PFSK-1 (cell line): ENCODE results near the gene TRIM4.

ENCODE experiments used
- FOXP2 ChIP-seq: optimal IDR thresholded peaks from 2 replicates; pipeline ENCODE3; 2011; ENCODE audit warnings: borderline replicate concordance, control low read depth, inconsistent platforms; ENCODE audit not compliant: insufficient read depth; ENCODE audit errors: extremely low read length, extremely low read depth
- POLR2AphosphoS5 ChIP-seq: IDR thresholded peaks from 2 replicates; pipeline ENCODE4 v1.6.1; 2012; ENCODE audit warnings: low read depth, mild to moderate bottlenecking, control low read depth, low read length, moderate library complexity
- SIN3A ChIP-seq: IDR thresholded peaks from 2 replicates; pipeline ENCODE4 v1.6.1; 2012; ENCODE audit warnings: mild to moderate bottlenecking, low read length, moderate library complexity, borderline replicate concordance; ENCODE audit not compliant: insufficient read depth
- TAF1 ChIP-seq: IDR thresholded peaks from 2 replicates; pipeline ENCODE4 v1.6.1; 2012; ENCODE audit warnings: low read length, control low read depth, borderline replicate concordance; ENCODE audit not compliant: insufficient read depth
- TF ChIP-seq, protein P1 (sequence below), 2 experiments: IDR thresholded peaks; 2 replicates each; pipeline versions ENCODE4 v1.6.1 to v1.8.0; 2011 to 2012; ENCODE audit warnings: low read depth in 2 of 2, low read length in 2 of 2, control low read depth in 1 of 2, inconsistent platforms in 1 of 2, mild to moderate bottlenecking in 1 of 2, moderate library complexity in 1 of 2; ENCODE audit not compliant: insufficient read depth in 1 of 2

The TRIM4 gene

DNA sequence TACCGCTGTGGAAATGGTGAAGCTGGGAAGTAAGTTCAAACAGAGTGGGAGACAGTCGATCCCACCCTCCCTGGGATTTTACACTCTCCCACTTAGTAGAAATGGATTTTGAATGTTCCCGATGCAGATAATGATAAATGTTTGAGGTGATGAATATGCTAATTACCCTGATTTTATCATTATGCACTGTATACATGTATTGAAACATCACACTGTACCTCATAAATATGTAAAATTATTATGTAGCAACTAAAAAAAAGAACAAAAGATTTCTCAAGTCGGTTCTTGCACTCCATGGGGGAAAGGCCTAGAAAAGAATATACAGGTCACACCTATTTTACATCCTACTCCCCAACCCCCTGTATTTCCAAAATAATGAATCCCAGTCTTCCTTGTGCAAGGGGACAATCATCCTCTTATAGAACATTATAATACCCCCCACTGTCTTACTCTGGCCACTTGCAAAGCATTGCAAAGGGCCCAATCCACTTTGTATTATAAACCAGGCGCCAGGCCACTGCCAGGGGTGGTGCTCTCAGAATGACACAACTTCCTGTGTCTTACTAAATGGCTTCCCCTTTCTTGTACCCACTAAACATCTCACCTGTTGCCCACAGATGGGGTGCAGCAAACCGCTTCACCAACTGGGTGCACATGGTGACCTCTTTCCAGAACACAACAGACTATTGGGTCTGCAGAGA lies 21.9 kb downstream of the TRIM4 start:
- TF ChIP-seq POLR2AphosphoS5: no peak
- TF ChIP-seq, protein P1, sequence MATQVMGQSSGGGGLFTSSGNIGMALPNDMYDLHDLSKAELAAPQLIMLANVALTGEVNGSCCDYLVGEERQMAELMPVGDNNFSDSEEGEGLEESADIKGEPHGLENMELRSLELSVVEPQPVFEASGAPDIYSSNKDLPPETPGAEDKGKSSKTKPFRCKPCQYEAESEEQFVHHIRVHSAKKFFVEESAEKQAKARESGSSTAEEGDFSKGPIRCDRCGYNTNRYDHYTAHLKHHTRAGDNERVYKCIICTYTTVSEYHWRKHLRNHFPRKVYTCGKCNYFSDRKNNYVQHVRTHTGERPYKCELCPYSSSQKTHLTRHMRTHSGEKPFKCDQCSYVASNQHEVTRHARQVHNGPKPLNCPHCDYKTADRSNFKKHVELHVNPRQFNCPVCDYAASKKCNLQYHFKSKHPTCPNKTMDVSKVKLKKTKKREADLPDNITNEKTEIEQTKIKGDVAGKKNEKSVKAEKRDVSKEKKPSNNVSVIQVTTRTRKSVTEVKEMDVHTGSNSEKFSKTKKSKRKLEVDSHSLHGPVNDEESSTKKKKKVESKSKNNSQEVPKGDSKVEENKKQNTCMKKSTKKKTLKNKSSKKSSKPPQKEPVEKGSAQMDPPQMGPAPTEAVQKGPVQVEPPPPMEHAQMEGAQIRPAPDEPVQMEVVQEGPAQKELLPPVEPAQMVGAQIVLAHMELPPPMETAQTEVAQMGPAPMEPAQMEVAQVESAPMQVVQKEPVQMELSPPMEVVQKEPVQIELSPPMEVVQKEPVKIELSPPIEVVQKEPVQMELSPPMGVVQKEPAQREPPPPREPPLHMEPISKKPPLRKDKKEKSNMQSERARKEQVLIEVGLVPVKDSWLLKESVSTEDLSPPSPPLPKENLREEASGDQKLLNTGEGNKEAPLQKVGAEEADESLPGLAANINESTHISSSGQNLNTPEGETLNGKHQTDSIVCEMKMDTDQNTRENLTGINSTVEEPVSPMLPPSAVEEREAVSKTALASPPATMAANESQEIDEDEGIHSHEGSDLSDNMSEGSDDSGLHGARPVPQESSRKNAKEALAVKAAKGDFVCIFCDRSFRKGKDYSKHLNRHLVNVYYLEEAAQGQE (IDR thresholded peaks at IDR 0.05; ENCODE audit: insufficient read depth in 1 of 2, low read depth in 2 of 2, low read length in 2 of 2): no peak

DNA sequence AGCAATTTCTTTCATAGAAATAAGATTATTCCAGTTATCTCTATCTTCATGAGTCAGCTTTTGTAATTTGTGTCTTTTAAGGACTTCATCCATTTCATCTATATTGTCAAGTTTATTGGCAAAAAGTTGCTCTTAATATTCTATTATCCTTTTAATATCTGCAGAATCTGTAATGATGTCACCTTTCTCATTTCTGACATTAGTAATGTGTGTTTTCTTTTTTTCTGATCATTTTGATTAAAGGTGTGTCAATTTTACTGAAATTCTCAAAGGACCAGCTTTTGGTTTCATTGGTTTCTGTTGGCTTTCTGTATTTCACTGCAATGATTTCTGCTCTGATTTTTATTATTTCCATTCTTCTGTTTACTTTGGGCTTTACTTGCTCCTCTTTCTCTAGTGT lies 24.6 kb downstream of the TRIM4 start:
- no peak for TF ChIP-seq SIN3A
- TF ChIP-seq POLR2AphosphoS5: no peak

DNA sequence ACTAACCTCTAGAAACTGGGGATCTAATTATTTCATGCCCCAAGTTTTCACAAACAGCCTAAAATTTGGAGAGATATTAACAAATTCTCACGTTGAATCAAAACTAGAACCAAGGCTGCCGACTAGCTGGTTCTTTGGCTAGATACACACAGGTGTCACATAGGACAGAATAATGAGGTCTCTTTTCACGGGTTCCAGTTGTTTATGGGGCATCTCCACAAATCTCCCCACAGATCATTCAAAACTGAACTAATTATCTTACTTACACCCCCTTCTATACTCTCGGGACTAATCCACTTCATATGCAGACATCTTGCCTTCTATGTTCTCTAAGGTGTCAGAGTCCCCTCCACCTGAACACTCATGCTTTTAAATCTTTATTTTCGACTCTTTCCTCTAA lies 26.1 kb downstream of the TRIM4 start:
- TF ChIP-seq, protein P1 (IDR thresholded peaks at IDR 0.05; ENCODE audit: insufficient read depth in 1 of 2, low read depth in 2 of 2, low read length in 2 of 2): no peak
- no peak for TF ChIP-seq TAF1

DNA sequence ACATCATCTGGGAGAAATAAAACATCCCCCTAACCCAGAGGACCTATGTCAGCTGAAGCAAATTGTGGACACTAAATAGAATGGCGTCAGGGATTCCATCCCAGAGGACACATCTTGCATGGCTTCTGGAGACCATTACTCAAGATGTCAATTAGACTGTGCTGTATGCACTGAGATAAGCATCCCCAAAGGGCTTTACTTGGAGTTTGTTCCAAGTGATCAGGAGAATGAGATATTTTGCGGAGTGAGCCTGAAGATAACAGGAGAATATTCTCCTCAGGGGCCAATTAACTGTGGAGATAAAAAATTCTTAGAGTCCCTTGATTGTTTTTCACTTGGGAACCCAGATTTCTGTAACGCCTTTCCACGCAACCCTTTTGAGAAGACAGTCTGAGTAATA lies 38.0 kb downstream of the TRIM4 start:
- TF ChIP-seq SIN3A: no peak
- TF ChIP-seq POLR2AphosphoS5: no peak
- TF ChIP-seq FOXP2: no peak
- TF ChIP-seq, protein P1 (IDR thresholded peaks at IDR 0.05; ENCODE audit: insufficient read depth in 1 of 2, low read depth in 2 of 2, low read length in 2 of 2): no peak

DNA sequence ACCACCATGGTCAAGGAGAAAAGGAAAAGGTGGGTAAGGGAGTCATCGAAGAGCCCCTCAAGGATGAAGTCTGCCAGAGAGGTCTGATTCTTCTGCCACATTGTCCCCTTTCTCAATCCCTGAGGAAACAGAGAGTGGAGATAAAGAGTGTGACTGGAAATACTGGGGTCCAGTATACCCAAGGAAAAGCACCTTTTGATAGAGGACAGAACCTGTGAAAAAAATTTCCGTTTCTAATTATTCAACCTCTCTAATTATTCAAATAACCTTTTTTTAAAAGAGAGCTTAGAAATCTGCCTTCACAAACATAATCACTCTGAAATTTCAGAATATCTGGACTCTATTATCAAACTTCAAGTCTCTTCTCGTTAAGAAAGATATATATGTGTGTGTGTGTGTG lies 42.4 kb downstream of the TRIM4 start, which contains the start of gene OR2AE1:
TSS of gene OR2AE1 (minus strand) at position 101 of the 400 bp plus-strand sequence. CDS start at position 101, 0 bp downstream.
- no peak for TF ChIP-seq TAF1
- TF ChIP-seq POLR2AphosphoS5: no peak
- TF ChIP-seq SIN3A: no peak
- TF ChIP-seq, protein P1 (IDR thresholded peaks at IDR 0.05; ENCODE audit: insufficient read depth in 1 of 2, low read depth in 2 of 2, low read length in 2 of 2): no peak
- TF ChIP-seq FOXP2: no peak
